NCI-H748 treated with DMSO at 0.1 percent for 48 hours (cell line): ENCODE results near the gene KIAA1671.

ENCODE experiments used
- DNase-seq: peaks from one replicate; lab custom pipeline; 2025; lab: John Stamatoyannopoulos, UW

Gene KIAA1671

GRCh38 chr22:25014896-25015755 lies 62.6 kb downstream of the KIAA1671 start:
- DNase-seq = no peak

DNA sequence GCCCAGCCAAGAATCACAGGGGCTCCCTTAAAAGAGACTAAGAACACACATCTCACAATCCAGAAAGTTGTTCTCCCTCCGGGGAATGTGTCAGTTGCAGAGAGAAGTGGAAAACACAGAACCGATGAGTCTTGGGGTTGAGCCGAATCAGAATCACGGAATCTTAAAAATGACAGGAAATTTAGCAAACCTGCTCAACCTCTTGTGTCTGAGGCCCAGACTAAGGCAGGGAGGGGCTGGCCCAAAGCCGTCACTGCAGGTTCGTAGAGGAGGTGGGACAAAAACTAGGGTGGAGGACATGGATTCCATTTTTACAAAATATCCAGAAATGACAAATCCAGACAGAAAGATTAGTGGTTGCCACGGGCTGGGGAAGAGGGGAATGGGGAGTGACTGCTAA lies 63.8 kb downstream of the KIAA1671 start:
- DNase-seq = no peak

GRCh38 chr22:25018009-25018408 lies 65.5 kb downstream of the KIAA1671 start:
- DNase-seq = no peak

DNA sequence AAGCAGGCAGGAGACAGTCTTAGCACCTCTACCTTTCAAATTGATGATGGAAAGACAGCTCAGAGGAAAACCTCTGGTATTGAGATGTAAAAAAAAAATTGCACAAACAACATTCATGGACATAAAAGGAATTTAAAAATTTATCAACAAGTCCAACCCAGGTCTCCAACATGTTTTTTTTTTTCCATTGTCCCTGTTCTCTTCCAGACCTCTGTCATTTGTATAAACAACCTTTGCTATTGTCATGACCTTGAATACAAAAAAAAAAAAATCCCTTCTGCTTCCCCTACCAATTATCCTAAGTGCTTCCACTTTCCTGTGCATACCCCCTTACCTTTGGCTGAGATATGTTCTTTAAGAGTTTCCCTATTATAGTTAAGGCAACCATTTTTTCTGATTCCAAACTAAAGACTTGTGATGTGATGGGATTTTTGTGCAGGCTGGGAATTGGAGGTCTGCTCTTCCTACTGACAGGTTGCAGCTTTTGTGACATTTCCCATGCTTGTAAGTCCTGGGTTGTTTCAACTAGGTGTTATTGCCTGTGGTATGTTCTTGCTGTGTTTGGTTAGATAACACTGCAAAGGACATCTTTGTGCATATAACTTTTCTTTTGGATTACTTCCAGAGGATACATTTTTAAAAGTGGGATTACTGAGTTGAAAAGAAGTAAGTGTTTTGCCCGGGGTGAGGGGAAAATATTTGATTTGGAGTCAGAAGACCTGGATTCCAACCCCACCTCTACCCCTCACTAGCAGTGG lies 67.1 kb downstream of the KIAA1671 start:
- DNase-seq = no peak

DNA sequence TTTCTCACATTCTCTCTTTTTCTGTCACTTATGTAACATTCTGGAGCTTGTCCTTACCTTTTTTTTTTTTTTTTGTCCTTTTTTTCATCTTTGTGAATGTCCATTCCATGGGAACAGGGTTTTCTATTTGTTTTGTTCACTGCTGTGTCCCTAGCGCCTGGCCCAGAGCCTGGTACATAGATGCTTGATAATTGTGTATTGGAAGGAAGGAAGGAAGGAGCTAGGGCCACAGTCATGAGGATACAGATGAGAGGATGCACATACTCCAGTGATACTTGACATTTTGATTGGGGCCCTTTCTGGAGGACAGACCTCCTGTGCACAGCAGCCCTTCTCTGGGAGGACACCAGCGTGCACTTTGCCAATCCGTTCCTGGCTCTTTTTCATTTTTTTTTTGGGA lies 68.9 kb downstream of the KIAA1671 start:
- DNase-seq = no peak

GRCh38 chr22:25021976-25022711 lies 69.6 kb downstream of the KIAA1671 start:
- DNase-seq = no peak

DNA sequence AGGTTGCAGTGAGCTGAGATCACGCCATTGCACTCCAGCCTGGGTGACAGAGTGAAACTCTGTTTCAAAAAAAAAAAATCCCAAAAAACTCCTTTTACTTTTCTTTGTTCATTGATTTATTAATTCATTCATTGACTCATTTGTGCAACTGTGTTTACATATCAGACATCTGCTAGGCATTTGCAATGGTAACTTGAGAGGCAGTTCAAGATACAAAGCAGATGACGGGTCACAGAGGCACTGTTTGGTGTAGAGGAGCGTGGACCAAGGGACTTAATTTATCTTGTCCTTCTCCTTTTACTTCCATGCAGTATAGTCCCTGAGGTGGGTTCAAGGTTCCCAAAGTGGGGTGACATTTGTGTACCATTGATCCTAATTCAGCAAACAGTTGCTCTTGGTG lies 71.4 kb downstream of the KIAA1671 start:
- no peak for DNase-seq

DNA sequence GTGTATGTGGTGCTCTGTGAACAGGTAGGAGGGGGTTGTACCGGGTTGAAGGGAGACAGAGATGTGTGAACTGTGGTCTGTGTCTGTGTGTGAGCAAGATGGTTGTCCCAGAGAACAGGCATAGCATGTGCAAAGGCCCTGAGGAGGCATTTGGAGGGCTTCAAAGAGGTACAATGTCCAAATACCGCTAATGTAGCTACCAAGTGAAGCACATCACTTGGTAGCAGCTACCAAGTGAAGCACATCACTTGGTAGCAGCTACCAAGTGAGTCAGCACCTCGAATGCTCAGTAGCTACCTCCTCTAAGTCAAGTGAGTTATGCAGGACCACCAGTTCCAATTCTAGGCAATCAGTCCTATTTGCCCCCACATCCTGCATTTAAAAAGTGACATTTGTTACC lies 72.4 kb downstream of the KIAA1671 start:
- no peak for DNase-seq

- DNase-seq = no peak
Observed at GRCh38 chr22:25025491-25026400, 73.2 kb downstream of the KIAA1671 start.

- DNase-seq = no peak
Observed at GRCh38 chr22:25027043-25027906, 74.8 kb downstream of the KIAA1671 start.

- no peak for DNase-seq
Observed at GRCh38 chr22:25027959-25028840, 75.7 kb downstream of the KIAA1671 start.

DNA sequence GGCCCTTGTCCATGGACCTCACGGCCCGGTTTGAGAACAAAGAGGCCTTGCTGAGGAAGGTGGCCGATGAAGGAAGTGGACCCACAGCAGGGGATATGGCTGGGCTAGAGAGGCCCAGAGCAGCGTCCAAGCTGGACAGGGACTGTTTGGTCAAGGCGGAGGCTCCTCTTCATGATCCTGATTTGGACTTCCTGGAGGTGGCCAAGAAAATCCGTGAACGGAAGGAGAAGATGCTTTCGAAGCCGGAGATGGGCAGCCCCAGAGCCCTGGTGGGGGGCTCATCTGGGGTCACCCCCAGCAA lies 76.3 kb downstream of the KIAA1671 start:
- no peak for DNase-seq

GRCh38 chr22:25029181-25029580 lies 76.7 kb downstream of the KIAA1671 start:
- no peak for DNase-seq

DNA sequence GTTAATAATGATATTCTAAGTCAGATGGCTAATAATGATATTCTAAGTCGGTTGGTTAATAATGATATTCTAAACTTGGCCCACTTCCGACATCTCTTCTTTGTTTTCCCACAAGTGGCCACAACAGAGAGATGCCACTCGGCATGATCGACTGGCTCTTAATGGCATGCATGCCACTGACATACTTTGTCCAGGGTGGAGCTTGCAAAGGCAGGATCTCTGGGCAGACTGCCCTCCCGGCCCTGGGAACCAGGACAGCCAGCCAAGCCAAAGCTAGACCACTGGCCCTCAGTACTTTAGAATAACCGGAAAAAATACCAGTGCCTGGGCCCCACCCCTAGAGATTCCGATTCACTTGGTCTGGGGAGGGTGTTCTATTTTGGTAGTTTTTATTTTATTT lies 78.1 kb downstream of the KIAA1671 start:
- DNase-seq = no peak

DNA sequence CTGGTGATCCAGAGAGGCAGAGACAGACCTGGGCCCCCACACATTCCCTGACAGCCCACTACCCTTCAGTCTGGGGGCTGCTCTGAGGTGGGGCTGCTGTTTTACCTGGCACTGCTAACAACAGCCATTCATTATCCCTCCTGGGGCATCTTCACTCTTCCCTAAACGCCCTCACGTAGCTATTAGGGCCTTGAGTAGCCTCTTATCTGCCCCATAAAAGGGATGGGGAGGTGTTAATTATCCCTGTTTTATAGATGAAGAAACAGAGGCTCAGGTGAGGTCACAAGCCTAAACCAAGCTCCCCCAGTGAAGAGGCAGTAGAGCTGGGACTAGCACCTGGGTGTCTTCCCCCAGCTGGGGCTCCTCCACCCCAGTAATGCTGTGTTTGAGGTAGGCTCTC lies 79.5 kb downstream of the KIAA1671 start:
- DNase-seq = no peak

- DNase-seq = no peak
Observed at GRCh38 chr22:25035715-25036114, 83.2 kb downstream of the KIAA1671 start.

- no peak for DNase-seq
Observed at GRCh38 chr22:25038239-25038638, 85.7 kb downstream of the KIAA1671 start.

GRCh38 chr22:25038771-25039170 lies 86.3 kb downstream of the KIAA1671 start:
- DNase-seq = no peak

GRCh38 chr22:25039255-25039654 lies 86.7 kb downstream of the KIAA1671 start:
- DNase-seq = no peak

- DNase-seq = no peak
Observed at GRCh38 chr22:25039754-25040153, 87.2 kb downstream of the KIAA1671 start.
